Breast epithelium (tissue), 3 donors: ENCODE data around the gene LZTS3.

Experiments used
- POLR2A ChIP-seq: fragments of 450-650 bp; IDR thresholded peaks from one replicate; pipeline ENCODE4 v1.6.1; 2016; ENCODE audit warnings: antibody characterized with exemption, mild to moderate bottlenecking, moderate library complexity
- POLR2AphosphoS5 ChIP-seq, 3 donors: sonication (generic); formaldehyde crosslinking; IDR thresholded peaks; one replicate each; pipeline ENCODE4 v1.6.1; 2017; ENCODE audit warnings: antibody characterized with exemption in 3 of 3
- TF ChIP-seq, protein P1 (sequence below), 3 donors: fragments of 450-650 bp; IDR thresholded peaks; one replicate each; pipeline ENCODE4 v1.5.1; 2016 to 2017; ENCODE audit warnings: antibody characterized with exemption in 3 of 3, mild to moderate bottlenecking in 3 of 3, moderate library complexity in 3 of 3

DNA sequence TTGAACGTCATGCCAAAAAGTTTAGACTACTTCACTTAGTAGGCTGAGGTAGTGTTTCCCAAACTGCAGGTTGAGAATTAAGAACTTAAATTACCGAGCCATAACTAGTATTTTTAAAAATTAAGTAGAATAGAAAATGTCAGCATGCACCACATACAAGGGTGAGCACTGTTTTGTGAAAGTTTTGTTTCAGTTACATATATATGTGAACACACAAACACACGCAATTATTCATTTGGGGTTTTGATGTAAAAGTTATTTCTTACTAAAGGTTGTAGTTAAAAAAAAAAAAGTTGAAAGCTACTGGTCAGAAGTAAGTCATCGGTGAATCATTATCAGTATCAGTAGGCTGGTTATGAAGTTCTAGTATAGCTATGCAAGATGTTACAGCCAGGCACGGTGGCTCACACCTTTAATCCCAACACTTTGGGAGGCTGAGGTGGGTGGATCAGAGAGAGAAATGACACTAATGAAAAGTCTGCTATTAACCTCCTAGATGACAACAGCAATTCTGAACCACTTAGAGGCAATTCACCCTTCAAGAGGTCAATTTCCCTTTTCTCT lies 37.8 kb downstream of the LZTS3 start:
- TF ChIP-seq, protein P1, sequence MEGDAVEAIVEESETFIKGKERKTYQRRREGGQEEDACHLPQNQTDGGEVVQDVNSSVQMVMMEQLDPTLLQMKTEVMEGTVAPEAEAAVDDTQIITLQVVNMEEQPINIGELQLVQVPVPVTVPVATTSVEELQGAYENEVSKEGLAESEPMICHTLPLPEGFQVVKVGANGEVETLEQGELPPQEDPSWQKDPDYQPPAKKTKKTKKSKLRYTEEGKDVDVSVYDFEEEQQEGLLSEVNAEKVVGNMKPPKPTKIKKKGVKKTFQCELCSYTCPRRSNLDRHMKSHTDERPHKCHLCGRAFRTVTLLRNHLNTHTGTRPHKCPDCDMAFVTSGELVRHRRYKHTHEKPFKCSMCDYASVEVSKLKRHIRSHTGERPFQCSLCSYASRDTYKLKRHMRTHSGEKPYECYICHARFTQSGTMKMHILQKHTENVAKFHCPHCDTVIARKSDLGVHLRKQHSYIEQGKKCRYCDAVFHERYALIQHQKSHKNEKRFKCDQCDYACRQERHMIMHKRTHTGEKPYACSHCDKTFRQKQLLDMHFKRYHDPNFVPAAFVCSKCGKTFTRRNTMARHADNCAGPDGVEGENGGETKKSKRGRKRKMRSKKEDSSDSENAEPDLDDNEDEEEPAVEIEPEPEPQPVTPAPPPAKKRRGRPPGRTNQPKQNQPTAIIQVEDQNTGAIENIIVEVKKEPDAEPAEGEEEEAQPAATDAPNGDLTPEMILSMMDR (IDR thresholded peaks at IDR 0.05) = no peak
- TF ChIP-seq POLR2AphosphoS5 (IDR thresholded peaks at IDR 0.05) (no peak), POLR2A (no peak)
